ENCODE data around the gene MYO7A. TPM values are rescaled to one million over a fixed set of nuclear protein-coding genes. Genes with fewer than 3 reads are reported as not detected.

The MYO7A gene
- total RNA-seq, 3 donors from 2014 or later = 4.3 to 23.5 (median 4.5) TPM

- intact Hi-C loops (cut with DNase I; ENCODE audit: low total_unique reads) = no loop called here
- Histone ChIP-seq H3K4me1 (no peaks in the 10 kb centered on the region), H3K9me3 (no peaks in the 10 kb centered on the region), H3K36me3 (no peaks in the 10 kb centered on the region), H3K27ac (no peak overlapping the region), H3K27me3 (no peaks in the 10 kb centered on the region), H3K4me3 (no peak overlapping the region)
- DNase-seq (ENCODE audit: low spot score in 2 of 2) = no peak
- no peak for TF ChIP-seq POLR2AphosphoS5 (IDR thresholded peaks at IDR 0.05)
- no peak for TF ChIP-seq POLR2A (IDR thresholded peaks at IDR 0.05)
- no peak for TF ChIP-seq CTCF (IDR thresholded peaks at IDR 0.05)
Measured at GRCh38 chr11:77174559-77174958, 46.5 kb downstream of the MYO7A start.

- H3K27ac ChIP-seq = no peak overlapping the region
- no peak for TF ChIP-seq POLR2AphosphoS5 (IDR thresholded peaks at IDR 0.05)
- TF ChIP-seq CTCF (IDR thresholded peaks at IDR 0.05) = no peak
- TF ChIP-seq POLR2A (IDR thresholded peaks at IDR 0.05) = no peak
Measured at GRCh38 chr11:77175021-77175842, 47.2 kb downstream of the MYO7A start.

GRCh38 chr11:77175869-77176539, 48.0 kb downstream of the MYO7A start:
- Histone ChIP-seq H3K36me3 (no peaks in the 10 kb centered on the region), H3K4me1 (no peaks in the 10 kb centered on the region), H3K27ac (no peak overlapping the region), H3K9me3 (no peaks in the 10 kb centered on the region), H3K27me3 (no peaks in the 10 kb centered on the region), H3K4me3 (peak overlapping the region in 2 of 3 donors; percentile 5 to 27)
- DNase-seq (ENCODE audit: low spot score in 2 of 2) = no peak
- TF ChIP-seq POLR2AphosphoS5 (IDR thresholded peaks at IDR 0.05) = no peak
- no peak for TF ChIP-seq CTCF (IDR thresholded peaks at IDR 0.05)
- no peak for TF ChIP-seq POLR2A (IDR thresholded peaks at IDR 0.05)
- intact Hi-C loops (cut with DNase I; ENCODE audit: low total_unique reads) = no loop called here

More at GRCh38 chr11:77175021-77175842, 47.2 kb downstream of the MYO7A start:
- no peak for DNase-seq (ENCODE audit: low spot score in 2 of 2)
- H3K9me3 ChIP-seq = no peaks in the 10 kb centered on the region
- intact Hi-C loops (cut with DNase I; ENCODE audit: low total_unique reads) = no loop called here
- no peaks in the 10 kb centered on the region for H3K36me3 ChIP-seq
- peak overlapping the region in 2 of 3 donors; percentile 5 to 27 for H3K4me3 ChIP-seq
- no peaks in the 10 kb centered on the region for H3K27me3 ChIP-seq
- no peaks in the 10 kb centered on the region for H3K4me1 ChIP-seq

GRCh38 chr11:77176996-77177395, 49.0 kb downstream of the MYO7A start:
- H3K9me3 ChIP-seq = no peaks in the 10 kb centered on the region
- H3K27ac ChIP-seq = no peak overlapping the region
- no peak for DNase-seq (ENCODE audit: low spot score in 2 of 2)
- intact Hi-C loops (cut with DNase I; ENCODE audit: low total_unique reads) = no loop called here
- H3K36me3 ChIP-seq = no peaks in the 10 kb centered on the region
- TF ChIP-seq POLR2AphosphoS5 (IDR thresholded peaks at IDR 0.05) = no peak
- TF ChIP-seq POLR2A (IDR thresholded peaks at IDR 0.05) = no peak
- TF ChIP-seq CTCF (IDR thresholded peaks at IDR 0.05) = no peak
- H3K4me1 ChIP-seq = no peaks in the 10 kb centered on the region
- H3K4me3 ChIP-seq = no peak overlapping the region
- H3K27me3 ChIP-seq = no peaks in the 10 kb centered on the region

GRCh38 chr11:77178150-77178549, 50.1 kb downstream of the MYO7A start:
- no peak overlapping the region for H3K4me3 ChIP-seq
- no peaks in the 10 kb centered on the region for H3K4me1 ChIP-seq
- intact Hi-C loops (cut with DNase I; ENCODE audit: low total_unique reads) = no loop called here
- no peaks in the 10 kb centered on the region for H3K9me3 ChIP-seq
- H3K27me3 ChIP-seq = no peaks in the 10 kb centered on the region
- H3K27ac ChIP-seq = no peak overlapping the region
- no peaks in the 10 kb centered on the region for H3K36me3 ChIP-seq
- no peak for DNase-seq (ENCODE audit: low spot score in 2 of 2)
- TF ChIP-seq POLR2AphosphoS5 (IDR thresholded peaks at IDR 0.05) = no peak
- no peak for TF ChIP-seq POLR2A (IDR thresholded peaks at IDR 0.05)
- no peak for TF ChIP-seq CTCF (IDR thresholded peaks at IDR 0.05)
